HG02943 (cell line): Measurements from ENCODE around the gene EBF4.

Source experiments
- ATAC-seq: cut with Tn5 transposase; IDR thresholded peaks from one replicate; pipeline ENCODE4 v1.9.1; 2021; ENCODE audit warnings: mild to moderate bottlenecking, low read depth, moderate library complexity; ENCODE audit not compliant: unreplicated experiment

EBF4 gene

DNA sequence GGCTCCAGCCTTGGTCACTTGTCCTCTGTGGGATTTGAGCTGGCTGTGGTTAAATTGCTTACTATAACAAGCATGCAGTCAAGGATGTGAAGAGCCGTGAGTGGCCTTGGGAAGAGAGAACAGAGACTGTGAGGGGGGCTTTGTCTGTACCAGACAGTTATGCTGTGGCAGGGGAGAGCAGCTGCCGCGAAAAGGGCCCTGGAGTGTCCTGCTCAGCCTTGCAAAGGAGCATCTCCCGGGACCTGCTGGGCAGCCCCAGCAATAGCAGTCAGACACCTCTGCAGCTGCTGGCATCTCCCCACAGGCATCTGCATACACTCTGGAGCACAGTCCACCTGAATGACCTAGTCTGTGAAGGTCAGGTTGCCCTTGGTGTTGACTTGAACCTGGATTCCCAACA is 6.3 kb downstream of the EBF4 start:
- ATAC-seq = no peak

GRCh38 chr20:2699775-2700413 is 7.3 kb downstream of the EBF4 start:
- ATAC-seq = no peak

- ATAC-seq = no peak
These were observed 8.5 kb downstream of the EBF4 start for GRCh38 chr20:2700913-2701620.

GRCh38 chr20:2701671-2702081 is 9.1 kb downstream of the EBF4 start:
- ATAC-seq = no peak

GRCh38 chr20:2703716-2704475 is 11.3 kb downstream of the EBF4 start:
- ATAC-seq = no peak

- ATAC-seq = no peak
These were observed 13.5 kb downstream of the EBF4 start for GRCh38 chr20:2705931-2706645.

DNA sequence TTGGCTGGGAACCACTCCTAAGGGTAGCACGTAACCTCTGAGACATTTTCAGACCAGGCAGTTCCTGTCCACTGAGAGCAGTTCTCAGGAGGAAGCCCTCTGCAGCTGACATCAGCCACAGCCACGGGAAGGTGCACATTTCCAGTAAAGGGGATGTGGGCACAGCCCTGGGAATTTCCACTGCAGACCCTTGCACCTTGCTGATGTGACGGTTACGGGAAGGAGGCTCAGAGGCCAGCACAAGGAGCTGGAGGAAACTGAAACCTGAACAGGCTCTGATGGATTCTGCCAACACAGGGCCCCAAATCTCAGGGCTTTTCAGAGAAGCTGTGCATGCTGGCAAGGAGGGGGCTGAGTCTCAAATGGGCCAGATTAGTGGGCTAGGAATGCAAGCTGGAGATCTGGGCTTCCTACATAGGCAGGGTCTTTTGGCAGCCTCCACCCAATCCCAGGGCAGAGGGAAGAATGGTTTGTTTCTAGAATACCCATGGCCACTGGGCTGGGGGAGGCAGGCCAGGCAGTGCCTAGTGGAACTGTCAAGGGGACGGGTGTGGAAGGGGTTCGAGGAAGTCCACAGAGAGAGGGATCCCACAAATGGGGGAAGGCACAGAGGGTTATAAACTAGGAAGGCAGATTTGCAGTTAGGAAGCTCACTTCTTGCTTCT is 14.2 kb downstream of the EBF4 start:
- no peak for ATAC-seq

DNA sequence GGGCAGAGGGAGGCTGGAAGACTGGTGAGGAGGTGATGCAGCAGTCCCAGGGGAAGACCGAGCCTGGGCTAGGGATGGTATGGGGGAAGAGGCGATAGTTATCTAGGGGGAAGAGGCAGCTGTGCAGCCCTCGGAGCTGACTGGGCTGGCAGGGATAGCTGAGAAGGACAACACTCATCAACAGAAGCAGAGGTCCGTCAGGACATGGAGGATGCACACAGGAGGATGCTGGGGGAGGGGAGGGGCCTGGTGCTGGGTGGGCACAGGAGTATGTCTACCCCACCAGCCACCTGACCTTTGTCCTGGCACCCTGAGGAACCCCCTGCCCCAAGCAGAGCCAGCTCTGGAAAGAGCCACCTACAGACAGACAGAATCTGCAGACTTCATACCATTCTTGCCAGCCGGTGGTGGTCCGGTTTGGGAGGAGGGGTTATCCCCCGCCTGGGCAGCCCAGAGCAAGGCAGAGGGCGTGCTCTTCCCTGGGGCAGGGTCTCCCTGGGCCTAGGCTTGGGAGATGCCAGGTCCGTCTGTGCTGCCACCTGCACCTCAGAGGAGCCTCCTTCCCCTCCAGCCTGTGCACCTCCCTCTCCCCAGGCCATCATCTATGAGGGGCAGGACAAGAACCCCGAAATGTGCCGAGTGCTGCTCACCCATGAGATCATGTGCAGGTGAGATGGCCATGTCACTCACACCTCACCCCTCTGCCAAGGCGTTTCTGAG is 14.9 kb downstream of the EBF4 start:
- no peak for ATAC-seq

- no peak for ATAC-seq
These were observed 15.5 kb downstream of the EBF4 start for GRCh38 chr20:2708073-2708415.

- ATAC-seq = no peak
These were observed 16.1 kb downstream of the EBF4 start for GRCh38 chr20:2708665-2709064.

GRCh38 chr20:2709205-2709981 is 16.8 kb downstream of the EBF4 start:
- ATAC-seq = no peak

GRCh38 chr20:2713285-2713684 is 20.7 kb downstream of the EBF4 start:
- ATAC-seq = no peak

GRCh38 chr20:2729251-2729713 is 36.7 kb downstream of the EBF4 start:
- no peak for ATAC-seq

DNA sequence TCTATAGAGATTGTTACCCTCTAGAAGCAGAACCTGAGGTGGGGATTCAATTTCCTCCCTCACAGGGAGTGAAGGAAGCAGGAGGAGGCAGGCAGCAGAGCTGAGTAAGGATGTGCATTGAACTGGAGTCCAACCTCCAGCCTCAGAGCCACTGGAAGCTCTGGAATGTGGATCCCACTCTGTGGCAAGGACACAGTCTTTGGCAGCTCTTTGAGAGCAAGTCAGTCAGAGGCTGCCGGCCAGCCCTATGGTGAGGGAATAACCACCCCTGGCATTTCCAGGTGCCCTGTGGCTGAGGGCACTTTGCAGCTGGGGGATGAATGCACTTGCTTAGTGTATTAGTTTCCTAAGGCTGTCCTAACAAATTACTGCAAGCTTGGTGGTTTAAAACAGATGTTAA is 37.2 kb downstream of the EBF4 start:
- ATAC-seq = no peak

- ATAC-seq = no peak
These were observed 42.3 kb downstream of the EBF4 start for GRCh38 chr20:2734899-2735298.

GRCh38 chr20:2736441-2736840 is 43.9 kb downstream of the EBF4 start:
- no peak for ATAC-seq

DNA sequence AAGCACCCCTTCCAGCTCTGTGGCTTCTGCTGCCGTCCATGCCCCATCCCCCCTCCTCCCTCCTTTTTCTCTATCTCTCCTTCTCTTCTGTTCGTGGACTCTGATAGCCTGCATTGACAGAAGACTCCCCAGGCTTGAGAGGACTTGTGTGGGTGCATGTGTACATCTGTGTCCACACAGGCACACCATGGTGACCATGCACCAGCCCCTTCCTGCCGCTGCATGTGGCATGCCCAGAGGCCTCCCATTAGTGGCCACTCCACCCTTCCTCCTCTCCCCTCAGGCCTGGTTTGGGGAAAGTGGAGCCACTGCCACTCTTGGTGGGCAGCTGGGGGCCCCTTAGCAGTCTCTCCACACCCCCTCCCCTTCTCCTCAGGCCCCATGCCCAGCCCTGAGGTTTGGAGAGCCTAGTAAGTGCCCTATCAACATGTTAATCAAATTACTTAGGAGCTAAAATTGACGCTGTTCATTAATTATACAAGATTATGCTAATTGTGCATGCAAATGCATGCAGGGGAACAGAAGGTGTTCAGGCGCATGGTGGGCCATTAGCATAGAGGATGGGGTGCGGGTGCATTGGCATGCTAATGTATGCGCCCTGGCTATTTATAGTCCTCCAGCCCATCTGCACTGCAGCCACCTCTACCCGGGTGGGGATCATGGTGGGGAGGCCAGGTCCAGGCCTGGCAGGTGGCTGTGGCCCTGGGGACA is 45.9 kb downstream of the EBF4 start:
- no peak for ATAC-seq

- ATAC-seq = no peak
These were observed 46.4 kb downstream of the EBF4 start for GRCh38 chr20:2739042-2739398.

DNA sequence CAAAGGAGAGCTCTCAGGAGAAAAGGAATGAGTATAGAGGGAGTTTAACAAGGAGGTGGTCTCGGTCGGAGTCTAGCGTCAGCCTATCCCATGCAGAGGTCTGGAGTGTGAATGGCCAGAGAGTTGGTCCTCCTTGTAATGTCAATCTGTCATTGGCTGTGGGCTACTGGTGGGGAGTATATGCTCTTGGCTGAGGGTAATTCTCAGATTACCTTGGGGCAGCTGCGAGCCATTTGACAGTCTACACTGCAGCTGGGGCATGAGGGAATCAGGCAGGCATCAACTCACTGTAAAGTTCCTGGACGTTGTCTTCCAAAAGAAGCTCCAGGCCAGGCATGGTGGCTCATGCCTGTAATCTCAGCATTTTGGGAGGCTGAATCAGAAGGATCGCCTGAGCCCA is 48.1 kb downstream of the EBF4 start:
- no peak for ATAC-seq
